A549 (cell line): Measurements from ENCODE around the gene CERK.

Experiments used
- BHLHE40 ChIP-seq: IDR thresholded peaks from 2 replicates; pipeline ENCODE4 v1.6.1; 2012; ENCODE audit warnings: low read depth, low read length, inconsistent platforms
- HES2 ChIP-seq: fragments of >200 bp; sonication (Bioruptor Twin); formaldehyde crosslinking; IDR thresholded peaks from 2 replicates; pipeline ENCODE4 v1.6.1; 2016
- HOXA7 ChIP-seq: fragments of 250-450 bp; sonication (Bioruptor Pico); IDR thresholded peaks from 2 replicates; pipeline ENCODE4 v1.5.0; 2020; ENCODE audit warnings: mild to moderate bottlenecking, moderate library complexity
- MAX ChIP-seq: IDR thresholded peaks from 2 replicates; pipeline ENCODE4 v1.6.1; 2012
- MYC ChIP-seq: IDR thresholded peaks from 2 replicates; pipeline ENCODE4 v1.6.1; 2012; ENCODE audit warnings: mild to moderate bottlenecking, inconsistent platforms, low read length, improper control_type of control experiment, borderline replicate concordance
- TF ChIP-seq, protein P1 (sequence below): fragments of >200 bp; sonication (Bioruptor Twin); formaldehyde crosslinking; IDR thresholded peaks from 3 replicates; pipeline ENCODE4 v1.5.1; 2016
- TF ChIP-seq, protein P2 (sequence below): IDR thresholded peaks from 2 replicates; pipeline ENCODE4 v1.6.1; 2012; ENCODE audit warnings: low read depth, borderline replicate concordance

- TF ChIP-seq, protein P1, sequence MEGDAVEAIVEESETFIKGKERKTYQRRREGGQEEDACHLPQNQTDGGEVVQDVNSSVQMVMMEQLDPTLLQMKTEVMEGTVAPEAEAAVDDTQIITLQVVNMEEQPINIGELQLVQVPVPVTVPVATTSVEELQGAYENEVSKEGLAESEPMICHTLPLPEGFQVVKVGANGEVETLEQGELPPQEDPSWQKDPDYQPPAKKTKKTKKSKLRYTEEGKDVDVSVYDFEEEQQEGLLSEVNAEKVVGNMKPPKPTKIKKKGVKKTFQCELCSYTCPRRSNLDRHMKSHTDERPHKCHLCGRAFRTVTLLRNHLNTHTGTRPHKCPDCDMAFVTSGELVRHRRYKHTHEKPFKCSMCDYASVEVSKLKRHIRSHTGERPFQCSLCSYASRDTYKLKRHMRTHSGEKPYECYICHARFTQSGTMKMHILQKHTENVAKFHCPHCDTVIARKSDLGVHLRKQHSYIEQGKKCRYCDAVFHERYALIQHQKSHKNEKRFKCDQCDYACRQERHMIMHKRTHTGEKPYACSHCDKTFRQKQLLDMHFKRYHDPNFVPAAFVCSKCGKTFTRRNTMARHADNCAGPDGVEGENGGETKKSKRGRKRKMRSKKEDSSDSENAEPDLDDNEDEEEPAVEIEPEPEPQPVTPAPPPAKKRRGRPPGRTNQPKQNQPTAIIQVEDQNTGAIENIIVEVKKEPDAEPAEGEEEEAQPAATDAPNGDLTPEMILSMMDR, result no peak
- TF ChIP-seq MYC, result no peak
- no peak for TF ChIP-seq HOXA7
- TF ChIP-seq, protein P2, sequence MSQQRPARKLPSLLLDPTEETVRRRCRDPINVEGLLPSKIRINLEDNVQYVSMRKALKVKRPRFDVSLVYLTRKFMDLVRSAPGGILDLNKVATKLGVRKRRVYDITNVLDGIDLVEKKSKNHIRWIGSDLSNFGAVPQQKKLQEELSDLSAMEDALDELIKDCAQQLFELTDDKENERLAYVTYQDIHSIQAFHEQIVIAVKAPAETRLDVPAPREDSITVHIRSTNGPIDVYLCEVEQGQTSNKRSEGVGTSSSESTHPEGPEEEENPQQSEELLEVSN, result no peak
- no peak for TF ChIP-seq HES2
- no peak for TF ChIP-seq BHLHE40
- no peak for TF ChIP-seq MAX
Observed at GRCh38 chr22:46750530-46750800, 12.4 kb upstream of the CERK start.
